HCT116 (cell line): ENCODE results near the gene KCNB1. TPM values are rescaled to one million over a fixed set of nuclear protein-coding genes. Genes with fewer than 3 reads are reported as not detected.

Experiments used
- ATAC-seq: fragments of 200-7000 bp; cut with Tn5 transposase; 2 replicates; pipeline ENCODE4 v1.9.1; 2020; ENCODE audit warnings: mild to moderate bottlenecking, moderate library complexity
- BruUV-seq: library from RNA; stranded (reverse); fragments of 400-500 nt; replicated peaks from 2 replicates; lab custom pipeline; 2021; lab: Mats Ljungman, UMichigan
- CTCF ChIA-PET: fragments of 300-600 bp; sonication (Branson Sonifier 250); formaldehyde crosslinking; loops from one replicate; lab custom pipeline; 2021; ENCODE audit warnings: antibody characterized with exemption; lab: Charles Lee
- POLR2A ChIA-PET: fragments of 300-600, 350-600 bp; sonication (Branson Sonifier 250); formaldehyde crosslinking; loops from one replicate; lab custom pipeline; 2021; ENCODE audit warnings: antibody characterized with exemption; lab: Charles Lee
- RAD21 ChIA-PET, 2 experiments: fragments of 300-600 bp; sonication (Branson Sonifier 250); formaldehyde crosslinking; loops; one replicate each; lab custom pipeline; 2023; ENCODE audit warnings: low total read pairs in 2 of 2; ENCODE audit not compliant: uncharacterized antibody in 2 of 2, unreplicated experiment in 2 of 2, low non-redundant PET in 1 of 2; lab: Charles Lee
- DNase-seq: peaks from one replicate; pipeline ENCODE4 v3.0.0-alpha.2; 2010; ENCODE audit warnings: low read depth, low spot score
- H2AFZ ChIP-seq: fragments of 200-600 bp; shearing (Covaris generic), sonication (generic); 2 replicates; pipeline ENCODE4 v1.6.1; 2017; ENCODE audit warnings: low read depth, mixed run types, mixed read lengths, antibody characterized with exemption, low read length; ENCODE audit not compliant: poor library complexity, severe bottlenecking
- H3K27ac ChIP-seq: 2 replicates; pipeline ENCODE4 v1.5.1; 2012; ENCODE audit warnings: low read depth, low read length
- H3K27me3 ChIP-seq: fragments of 200-600 bp; sonication (generic); 2 replicates; pipeline ENCODE4 v1.6.1; 2016; ENCODE audit warnings: mixed run types, low read length, mixed read lengths; ENCODE audit not compliant: insufficient read depth
- H3K36me3 ChIP-seq, 2 experiments: fragments of 200-500 bp in 1 of 2; fragments of 200-600 bp in 1 of 2; sonication (Bioruptor generic) in 1 of 2; sonication (generic) in 1 of 2; 2 replicates each; pipeline versions ENCODE4 v1.5.1 to v1.6.1; 2014 to 2016; ENCODE audit warnings: low read length in 2 of 2, inconsistent platforms in 1 of 2, mixed read lengths in 1 of 2, mixed run types in 1 of 2; ENCODE audit not compliant: insufficient read depth in 2 of 2, control insufficient read depth in 1 of 2
- H3K4me1 ChIP-seq, 2 experiments: fragments of 200-600 bp in 1 of 2; sonication (generic) in 1 of 2; 2 replicates each; pipeline versions ENCODE4 v1.5.1 to v1.6.1; 2012 to 2017; ENCODE audit warnings: low read length in 2 of 2, inconsistent platforms in 1 of 2, mild to moderate bottlenecking in 1 of 2, mixed read lengths in 1 of 2, mixed run types in 1 of 2, moderate library complexity in 1 of 2; ENCODE audit not compliant: insufficient read depth in 2 of 2, control insufficient read depth in 1 of 2
- H3K4me2 ChIP-seq: fragments of 200-600 bp; sonication (generic); 2 replicates; pipeline ENCODE4 v1.6.1; 2017; ENCODE audit warnings: mixed run types, low read length, mixed read lengths
- H3K4me3 ChIP-seq, 2 experiments: fragments of 200-600 bp in 1 of 2; sonication (generic) in 1 of 2; replicated peaks in 1 of 2; 2 replicates each; pipeline ENCODE4 v1.5.1; 2011 to 2016; ENCODE audit warnings: low read length in 2 of 2, control low read depth in 1 of 2, low read depth in 1 of 2, mild to moderate bottlenecking in 1 of 2, mixed read lengths in 1 of 2, mixed run types in 1 of 2
- H3K79me2 ChIP-seq: fragments of 200-600 bp; sonication (generic); 2 replicates; pipeline ENCODE4 v1.6.1; 2017; ENCODE audit warnings: mild to moderate bottlenecking, mixed run types, low read length, moderate library complexity, mixed read lengths; ENCODE audit not compliant: insufficient read depth
- H3K9ac ChIP-seq: fragments of 200-600 bp; sonication (generic); 2 replicates; pipeline ENCODE4 v1.6.1; 2016; ENCODE audit warnings: low read length, mixed read lengths
- H3K9me2 ChIP-seq: fragments of 200-600 bp; sonication (generic), shearing (Covaris generic); 2 replicates; pipeline ENCODE4 v1.6.1; 2017; ENCODE audit warnings: mixed run types, mild to moderate bottlenecking, moderate library complexity; ENCODE audit not compliant: insufficient read depth
- H3K9me3 ChIP-seq, 2 experiments: fragments of 200-500 bp in 1 of 2; fragments of 200-600 bp in 1 of 2; sonication (Bioruptor generic) in 1 of 2; sonication (generic) in 1 of 2; 2 replicates each; pipeline ENCODE4 v1.6.1; 2014 to 2017; ENCODE audit warnings: low read length in 2 of 2, mixed read lengths in 2 of 2, inconsistent platforms in 1 of 2, low read depth in 1 of 2, mild to moderate bottlenecking in 1 of 2, mixed run types in 1 of 2, moderate library complexity in 1 of 2; ENCODE audit not compliant: control insufficient read depth in 1 of 2, insufficient read depth in 1 of 2
- H4K20me1 ChIP-seq: fragments of 200-600 bp; sonication (generic), shearing (Covaris generic); 2 replicates; pipeline ENCODE4 v1.6.1; 2017; ENCODE audit warnings: mixed run types, mild to moderate bottlenecking, moderate library complexity; ENCODE audit not compliant: insufficient read depth
- CEBPB ChIP-seq: IDR thresholded peaks from 2 replicates; pipeline ENCODE4 v1.6.1; 2012; ENCODE audit warnings: low read depth
- EZH2phosphoT487 ChIP-seq: fragments of 200-600 bp; IDR thresholded peaks from 2 replicates; pipeline ENCODE4 v1.6.1; 2018; ENCODE audit warnings: antibody characterized with exemption, borderline replicate concordance
- FOSL1 ChIP-seq: IDR thresholded peaks from 2 replicates; pipeline ENCODE4 v1.6.1; 2012; ENCODE audit warnings: low read depth
- POLR2A ChIP-seq: IDR thresholded peaks from 2 replicates; pipeline ENCODE4 v1.7.0; 2011; ENCODE audit warnings: borderline replicate concordance; ENCODE audit not compliant: insufficient read depth, insufficient read length; ENCODE audit errors: extremely low read depth
- RAD21 ChIP-seq: IDR thresholded peaks from 2 replicates; pipeline ENCODE4 v1.6.1; 2012; ENCODE audit warnings: low read depth, mild to moderate bottlenecking
- TCF7L2 ChIP-seq: IDR thresholded peaks from 2 replicates; pipeline ENCODE4 v1.7.0; 2011; ENCODE audit warnings: borderline replicate concordance, inconsistent platforms; ENCODE audit not compliant: insufficient read depth, insufficient read length; ENCODE audit errors: extremely low read depth
- YY1 ChIP-seq: IDR thresholded peaks from 2 replicates; pipeline ENCODE4 v1.6.1; 2011; ENCODE audit warnings: low read length, low read depth, moderate library complexity, mild to moderate bottlenecking; ENCODE audit not compliant: insufficient replicate concordance; ENCODE audit errors: extremely low read depth
- ZFX ChIP-seq: fragments of 450-650 bp; IDR thresholded peaks from 2 replicates; pipeline ENCODE4 v1.6.1; 2017
- ZNF274 ChIP-seq: fragments of 200-500 bp; sonication (Bioruptor generic); IDR thresholded peaks from 2 replicates; pipeline ENCODE4 v1.6.1; 2014; ENCODE audit warnings: mild to moderate bottlenecking, low read depth, low read length, inconsistent platforms
- intact Hi-C: fragments of 100-400 bp; cut with micrococcal nuclease; formaldehyde crosslinking; loops from 2 replicates; pipeline ENCODE4 v1.10.0; 2022
- total RNA-seq: library from RNA; stranded (reverse); gene quantifications from one replicate; pipeline ENCODE4 v1.2.1, GENCODE V29; 2021; ENCODE audit not compliant: unreplicated experiment
- TF ChIP-seq, protein P1 (sequence below): IDR thresholded peaks from 2 replicates; pipeline ENCODE4 v1.6.1; 2012
- TF ChIP-seq, protein P2 (sequence below): IDR thresholded peaks from 2 replicates; pipeline ENCODE4 v1.6.1; 2012
- TF ChIP-seq, protein P3 (sequence below), 3 experiments: fragments of 200-600 bp in 1 of 3; sonication (generic) in 1 of 3; IDR thresholded peaks in 2 of 3; conservative IDR thresholded peaks in 1 of 3; 2 replicates each; pipeline ENCODE4 v1.5.1; 2012 to 2017; ENCODE audit warnings: low read depth in 2 of 3, low read length in 2 of 3, antibody characterized with exemption in 1 of 3, borderline replicate concordance in 1 of 3, control low read depth in 1 of 3, mild to moderate bottlenecking in 1 of 3, mixed read lengths in 1 of 3, mixed run types in 1 of 3, moderate library complexity in 1 of 3; ENCODE audit not compliant: insufficient read depth in 1 of 3

KCNB1 gene
- total RNA-seq, 1 experiment from 2014 or later, result 0.79 TPM

DNA sequence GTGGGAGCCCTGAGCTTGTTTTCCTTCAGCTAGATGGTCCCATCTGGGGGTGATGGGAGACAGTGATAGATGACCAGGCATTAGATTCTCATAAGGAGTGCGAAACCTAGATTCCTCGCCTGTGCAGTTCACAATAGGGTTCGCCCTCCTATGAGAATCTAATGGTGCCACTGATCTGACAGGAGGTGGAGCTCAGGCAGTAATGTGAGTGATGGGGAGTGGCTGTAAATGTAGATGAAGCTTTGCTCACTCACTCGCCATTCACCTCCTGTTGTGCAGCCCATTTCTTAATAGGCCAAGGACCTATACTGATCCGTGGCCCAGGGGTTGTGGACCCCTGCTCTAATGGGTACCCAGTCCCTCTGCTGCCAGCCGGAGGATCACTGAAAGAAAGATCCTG lies 20.7 kb upstream of the KCNB1 start:
- Histone ChIP-seq H3K4me1 (peaks cover 0 to 5% of the 10 kb centered on the region in 2 experiments; a peak in 1 of 4 replicates), H3K27ac (no peak overlapping the region), H3K4me2 (no peak overlapping the region), H3K79me2 (no peaks in the 10 kb centered on the region), H2AFZ (no peak overlapping the region), H3K4me3 (no peak overlapping the region), H3K9me3 (no peaks in the 10 kb centered on the region), H3K27me3 (0 out of 2 replicates have a peak, but pooled peaks cover 3% of the 10 kb centered on the region), H3K9me2 (no peaks in the 10 kb centered on the region), H3K36me3 (no peaks in the 10 kb centered on the region), H4K20me1 (no peaks in the 10 kb centered on the region), H3K9ac (no peak overlapping the region)
- BruUV-seq, result no TSS peak
- RAD21 ChIA-PET, result no interaction called here
- ATAC-seq (no peak), DNase-seq (no peak)
- CTCF ChIA-PET, result interaction anchor here (1.0 kb wide), 1 partner anchor 19 kb away, joined by 4 read pairs; no protein-coding TSS in a partner anchor
- POLR2A ChIA-PET, result no interaction called here
- intact Hi-C loops, result no loop called here
- TF ChIP-seq TCF7L2, result no peak
- TF ChIP-seq, protein P1, sequence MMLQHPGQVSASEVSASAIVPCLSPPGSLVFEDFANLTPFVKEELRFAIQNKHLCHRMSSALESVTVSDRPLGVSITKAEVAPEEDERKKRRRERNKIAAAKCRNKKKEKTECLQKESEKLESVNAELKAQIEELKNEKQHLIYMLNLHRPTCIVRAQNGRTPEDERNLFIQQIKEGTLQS, result no peak
- no peak for TF ChIP-seq ZNF274
- TF ChIP-seq EZH2phosphoT487, result no peak
- TF ChIP-seq, protein P2, sequence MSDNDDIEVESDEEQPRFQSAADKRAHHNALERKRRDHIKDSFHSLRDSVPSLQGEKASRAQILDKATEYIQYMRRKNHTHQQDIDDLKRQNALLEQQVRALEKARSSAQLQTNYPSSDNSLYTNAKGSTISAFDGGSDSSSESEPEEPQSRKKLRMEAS, result no peak
- TF ChIP-seq, protein P3, sequence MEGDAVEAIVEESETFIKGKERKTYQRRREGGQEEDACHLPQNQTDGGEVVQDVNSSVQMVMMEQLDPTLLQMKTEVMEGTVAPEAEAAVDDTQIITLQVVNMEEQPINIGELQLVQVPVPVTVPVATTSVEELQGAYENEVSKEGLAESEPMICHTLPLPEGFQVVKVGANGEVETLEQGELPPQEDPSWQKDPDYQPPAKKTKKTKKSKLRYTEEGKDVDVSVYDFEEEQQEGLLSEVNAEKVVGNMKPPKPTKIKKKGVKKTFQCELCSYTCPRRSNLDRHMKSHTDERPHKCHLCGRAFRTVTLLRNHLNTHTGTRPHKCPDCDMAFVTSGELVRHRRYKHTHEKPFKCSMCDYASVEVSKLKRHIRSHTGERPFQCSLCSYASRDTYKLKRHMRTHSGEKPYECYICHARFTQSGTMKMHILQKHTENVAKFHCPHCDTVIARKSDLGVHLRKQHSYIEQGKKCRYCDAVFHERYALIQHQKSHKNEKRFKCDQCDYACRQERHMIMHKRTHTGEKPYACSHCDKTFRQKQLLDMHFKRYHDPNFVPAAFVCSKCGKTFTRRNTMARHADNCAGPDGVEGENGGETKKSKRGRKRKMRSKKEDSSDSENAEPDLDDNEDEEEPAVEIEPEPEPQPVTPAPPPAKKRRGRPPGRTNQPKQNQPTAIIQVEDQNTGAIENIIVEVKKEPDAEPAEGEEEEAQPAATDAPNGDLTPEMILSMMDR (IDR thresholded peaks at IDR 0.05 in 2 of 3, conservative IDR thresholded peaks at IDR 0.05 in 1 of 3; ENCODE audit: borderline replicate concordance in 1 of 3, insufficient read depth in 1 of 3, low read depth in 2 of 3, low read length in 2 of 3), result no peak
- TF ChIP-seq YY1, result no peak
- TF ChIP-seq CEBPB, result no peak
- no peak for TF ChIP-seq FOSL1
- TF ChIP-seq POLR2A, result no peak
- no peak for TF ChIP-seq ZFX
- TF ChIP-seq RAD21, result no peak
